Head of caudate nucleus (tissue), 42 donors: Measurements from ENCODE around the gene RPL27A.

Source experiments
- DNase-seq, 42 donors: peaks; one replicate each; pipeline versions ENCODE4 v3.0.0 to v3.0.0-alpha.2; 2020 to 2021; ENCODE audit warnings: mixed read lengths in 7 of 42
- intact Hi-C: fragments of 100-400 bp; cut with DNase I; formaldehyde crosslinking; loops from one replicate; pipeline ENCODE4 v1.15.0; 2022

Gene RPL27A

GRCh38 chr11:8693010-8693551, 10.5 kb downstream of the RPL27A start:
- intact Hi-C loops = no loop called here
- DNase-seq = no peak

GRCh38 chr11:8693555-8693954, 11.0 kb downstream of the RPL27A start:
- intact Hi-C loops = no loop called here
- DNase-seq = no peak

- no peak for DNase-seq
- intact Hi-C loops = no loop called here
Measured at GRCh38 chr11:8694137-8694536, 11.5 kb downstream of the RPL27A start.

- DNase-seq = no peak
- intact Hi-C loops = no loop called here
Measured at GRCh38 chr11:8697054-8697453, 14.5 kb downstream of the RPL27A start.

GRCh38 chr11:8698379-8698851, 15.8 kb downstream of the RPL27A start:
- DNase-seq = peak in 1 of 42 donors; percentile 8
- intact Hi-C loops = no loop called here

GRCh38 chr11:8698917-8699441, 16.4 kb downstream of the RPL27A start:
- intact Hi-C loops = no loop called here
- peak in 1 of 42 donors; percentile 12 for DNase-seq

GRCh38 chr11:8699903-8700302, 17.3 kb downstream of the RPL27A start:
- peak; percentile 45 to 89 (median 74) for DNase-seq
- intact Hi-C loops = no loop called here

GRCh38 chr11:8701891-8702597, 19.5 kb downstream of the RPL27A start:
- intact Hi-C loops = no loop called here
- no peak for DNase-seq

GRCh38 chr11:8702598-8702915, 20.0 kb downstream of the RPL27A start:
- DNase-seq = no peak
- intact Hi-C loops = no loop called here

GRCh38 chr11:8704136-8704535, 21.5 kb downstream of the RPL27A start:
- intact Hi-C loops = no loop called here
- DNase-seq = no peak

- intact Hi-C loops = no loop called here
Measured at GRCh38 chr11:8705146-8705545, 22.6 kb downstream of the RPL27A start.

GRCh38 chr11:8706673-8707432, 24.3 kb downstream of the RPL27A start:
- intact Hi-C loops = no loop called here

More at GRCh38 chr11:8705146-8705545, 22.6 kb downstream of the RPL27A start:
- DNase-seq = peak in 1 of 42 donors; percentile 39

GRCh38 chr11:8707541-8708191, 25.1 kb downstream of the RPL27A start:
- intact Hi-C loops = no loop called here
- peak in 10 of 42 donors; percentile 17 to 71 (median 34) for DNase-seq

More at GRCh38 chr11:8706673-8707432, 24.3 kb downstream of the RPL27A start:
- DNase-seq = no peak

- peak in 24 of 42 donors; percentile 29 to 66 (median 44) for DNase-seq
Measured at GRCh38 chr11:8709002-8709672, 26.5 kb downstream of the RPL27A start.

GRCh38 chr11:8709777-8710176, 27.2 kb downstream of the RPL27A start:
- DNase-seq = no peak
- intact Hi-C loops = no loop called here

More at GRCh38 chr11:8709002-8709672, 26.5 kb downstream of the RPL27A start:
- intact Hi-C loops = no loop called here

GRCh38 chr11:8711895-8712442, 29.4 kb downstream of the RPL27A start:
- intact Hi-C loops = no loop called here
- peak in 26 of 42 donors; percentile 29 to 83 (median 52) for DNase-seq

- DNase-seq = no peak
- intact Hi-C loops = no loop called here
Measured at GRCh38 chr11:8712506-8712905, 29.9 kb downstream of the RPL27A start.

GRCh38 chr11:8713760-8714454, 31.3 kb downstream of the RPL27A start:
- DNase-seq = no peak
- intact Hi-C loops = no loop called here
